Muscle of arm (tissue), 12 donors: ENCODE results near the gene HES1. TPM values are rescaled to one million over a fixed set of nuclear protein-coding genes. Genes with fewer than 3 reads are reported as not detected.
"Not testable (repeated sequence)": the region's sequence is repeated elsewhere in the genome, so short reads cannot be mapped to it uniquely, and the experiment has no call there.

Experiments
- DNase-seq: peaks from one replicate; pipeline ENCODE4 v3.0.0-alpha.2; 2013
- polyA plus RNA-seq, 12 donors: library from polyadenylated mRNA; unstranded; fragments of 120-200 nt; gene quantifications; one replicate each; pipeline ENCODE4 v1.2.1, GENCODE V29; 2013; ENCODE audit not compliant: insufficient read length in 12 of 12

The HES1 gene
- polyA plus RNA-seq, 12 donors: 19.0 to 39.6 (median 27.7) TPM; not detected in 1

DNA sequence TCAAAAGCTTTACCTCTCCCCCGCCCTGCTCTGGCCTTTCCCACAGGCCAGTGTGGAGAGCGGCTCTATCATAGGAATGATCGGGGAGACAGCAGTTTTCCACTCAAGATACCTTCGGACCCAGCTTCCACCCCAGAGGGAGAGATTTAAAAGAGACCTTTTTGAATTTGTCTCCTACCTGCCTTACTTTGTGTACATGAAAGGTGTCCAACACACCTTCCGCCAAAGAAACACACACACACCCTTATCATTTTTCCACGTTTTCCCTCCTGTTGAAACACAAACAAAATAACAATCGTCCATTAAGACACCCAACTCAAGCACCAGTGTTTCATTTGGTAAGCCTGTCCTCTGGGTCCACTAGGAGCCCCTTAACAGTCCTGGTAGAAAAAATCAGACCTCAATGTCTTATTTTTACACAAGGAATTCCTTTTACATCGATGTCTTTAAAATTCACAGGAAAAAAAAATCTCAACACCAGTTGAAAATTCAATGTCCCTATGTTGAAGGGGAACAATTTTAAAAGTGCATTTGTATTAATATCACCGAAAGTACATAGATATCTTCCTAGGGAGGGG lies 4.0 kb downstream of the HES1 start:
- no peak for DNase-seq

DNA sequence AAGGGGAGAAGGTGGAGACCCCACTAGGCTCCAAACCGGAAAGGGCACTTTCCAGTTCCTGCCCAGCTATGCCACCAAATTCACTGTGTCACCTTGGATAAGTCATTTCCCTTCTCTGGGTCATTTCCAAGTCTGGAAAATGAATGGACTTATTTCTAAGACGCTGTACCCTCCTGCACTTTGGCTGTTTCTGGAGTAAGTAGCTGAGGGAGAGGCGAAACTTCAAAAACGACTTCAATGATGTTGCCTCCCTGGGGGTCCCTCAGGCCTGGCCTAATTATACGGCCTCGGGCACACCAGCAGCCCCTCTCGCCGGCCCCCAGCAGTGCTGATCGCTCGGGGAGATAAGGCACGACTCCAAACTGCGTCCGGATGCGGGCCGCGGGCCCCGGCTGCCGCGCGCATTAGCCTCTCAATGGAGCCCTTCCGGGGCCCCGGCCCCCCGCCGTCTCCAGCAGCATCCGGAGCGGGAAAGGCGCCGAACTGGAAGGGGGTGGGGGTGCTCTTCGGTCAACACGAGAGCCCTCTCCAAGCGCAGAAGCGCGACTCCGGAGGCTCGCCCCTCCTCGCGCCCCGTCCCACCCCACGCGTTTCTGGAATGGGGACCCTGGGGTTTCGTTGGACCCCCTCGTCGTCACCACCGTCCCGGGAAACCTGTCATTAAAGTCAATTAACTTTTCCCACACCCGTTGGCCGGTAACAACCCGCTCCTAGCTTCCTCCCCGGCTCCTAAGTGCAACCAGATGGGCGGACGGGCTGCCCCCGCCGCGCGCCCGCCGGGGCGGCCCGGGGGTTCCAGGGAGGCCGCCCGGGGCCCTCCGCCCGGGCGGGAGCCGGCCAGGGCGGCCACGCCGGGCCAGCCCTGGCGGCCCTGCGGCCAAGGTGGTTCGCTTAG lies 4.8 kb downstream of the HES1 start:
- peak; percentile 81 for DNase-seq

DNA sequence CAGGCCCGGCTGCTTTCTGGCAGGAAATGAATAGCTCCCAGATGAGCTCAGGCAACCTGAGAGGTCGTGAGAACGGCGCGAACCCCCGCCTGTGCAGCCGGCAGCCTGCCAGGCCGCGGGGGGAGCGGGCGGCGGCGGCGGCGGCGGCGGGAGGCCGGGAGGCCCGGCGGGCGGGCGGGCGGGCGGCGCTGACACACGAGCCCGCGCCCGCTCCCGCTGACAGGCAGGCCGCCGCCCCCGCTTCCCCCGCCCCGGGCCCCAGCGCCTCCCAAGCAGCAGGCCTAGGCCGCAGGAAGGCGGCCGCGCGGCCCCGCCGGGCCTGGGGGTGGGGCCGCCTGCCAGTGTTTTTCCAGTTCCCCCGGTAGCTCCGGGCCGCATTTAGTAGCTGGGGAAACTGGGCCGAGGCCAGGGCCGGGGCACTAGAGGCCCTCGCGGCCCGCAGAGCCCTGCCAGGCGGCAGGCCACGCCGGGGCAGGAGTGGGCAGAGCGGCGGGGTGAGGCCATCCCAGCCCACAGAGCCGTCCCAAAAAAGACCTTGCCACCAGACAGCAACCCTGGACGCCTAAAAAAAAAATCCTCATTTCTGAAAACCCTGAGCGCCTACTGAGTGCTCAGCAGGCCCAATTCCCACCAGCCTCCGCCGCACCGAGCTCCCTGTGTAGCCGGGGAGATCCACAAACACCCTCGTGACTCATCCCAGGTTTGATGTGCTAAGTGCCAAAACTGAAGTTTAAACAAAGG lies 5.6 kb downstream of the HES1 start:
- peak; percentile 78 for DNase-seq

DNA sequence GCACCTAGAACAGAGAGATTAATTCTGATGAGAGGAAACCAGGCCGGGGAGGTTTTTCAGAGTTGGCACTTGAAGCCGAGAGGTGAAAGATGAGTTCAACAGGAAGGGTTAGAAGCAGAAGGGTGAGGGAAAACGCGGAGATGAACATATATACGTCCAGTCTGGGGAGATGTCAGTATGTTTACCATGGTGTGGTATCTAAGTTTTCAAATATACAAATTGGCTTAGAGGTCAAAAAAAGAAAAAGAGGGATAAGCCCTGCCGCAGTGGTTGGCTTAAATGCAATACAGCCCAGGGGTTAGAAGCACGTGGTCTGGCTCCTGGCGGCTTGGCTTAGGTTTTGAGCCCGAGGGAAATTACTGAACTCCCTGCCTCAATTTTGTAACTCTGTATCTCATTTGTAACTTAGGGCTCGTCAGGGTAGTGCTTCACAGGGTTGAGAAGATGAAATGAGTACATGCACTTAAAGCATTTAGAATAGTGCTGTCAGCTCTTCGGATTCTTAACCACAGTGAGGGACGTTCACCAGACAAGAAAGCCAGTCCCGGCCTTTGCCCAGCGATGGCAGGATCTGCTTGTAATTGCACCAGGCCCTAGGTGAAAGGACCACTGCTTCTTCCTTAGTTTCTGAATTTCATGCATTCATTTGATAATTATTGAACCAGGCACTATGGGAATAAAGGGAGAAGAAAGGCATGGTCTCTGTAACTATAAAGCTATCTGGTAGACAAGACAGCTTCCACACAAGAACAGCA lies 6.4 kb downstream of the HES1 start:
- peak; percentile 57 for DNase-seq

DNA sequence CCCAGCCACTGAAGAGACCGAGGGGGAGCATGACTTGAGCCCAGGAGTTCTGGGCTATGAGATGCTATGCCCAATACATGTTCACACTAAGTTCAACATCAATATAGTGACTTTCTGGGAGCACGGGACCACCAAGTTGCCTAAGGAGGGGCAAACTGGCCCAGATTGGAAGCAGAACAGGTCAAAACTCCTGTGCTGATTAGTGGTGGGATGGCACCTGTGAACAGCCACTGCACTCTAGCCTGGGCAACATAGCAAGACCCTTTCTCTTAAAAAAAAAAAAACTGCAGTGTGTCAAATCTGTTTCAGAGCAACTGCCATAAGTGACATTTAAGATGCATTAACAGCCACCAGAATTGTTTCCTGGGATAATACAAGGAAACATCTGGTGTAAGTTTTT lies 9.8 kb downstream of the HES1 start:
- DNase-seq: no peak

DNA sequence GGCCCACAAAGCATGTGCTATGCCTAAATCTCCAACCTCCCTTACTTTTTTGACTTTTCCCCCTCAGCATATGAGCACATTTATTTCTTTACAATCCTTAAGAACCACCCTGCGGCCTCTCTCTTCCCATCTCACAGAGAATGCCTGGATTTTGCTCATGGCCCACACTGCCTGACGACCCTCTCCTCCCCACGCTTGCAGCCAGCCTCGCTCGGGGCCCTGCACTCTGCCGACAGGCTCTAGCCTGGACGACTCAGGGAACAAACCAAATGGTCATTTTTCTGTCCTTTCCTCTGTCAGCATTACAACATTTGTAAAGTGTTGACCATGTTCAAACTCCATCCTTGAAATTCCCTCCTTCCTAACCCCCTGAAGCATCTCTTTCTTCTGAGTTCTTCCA lies 11.7 kb downstream of the HES1 start:
- DNase-seq: no peak

DNA sequence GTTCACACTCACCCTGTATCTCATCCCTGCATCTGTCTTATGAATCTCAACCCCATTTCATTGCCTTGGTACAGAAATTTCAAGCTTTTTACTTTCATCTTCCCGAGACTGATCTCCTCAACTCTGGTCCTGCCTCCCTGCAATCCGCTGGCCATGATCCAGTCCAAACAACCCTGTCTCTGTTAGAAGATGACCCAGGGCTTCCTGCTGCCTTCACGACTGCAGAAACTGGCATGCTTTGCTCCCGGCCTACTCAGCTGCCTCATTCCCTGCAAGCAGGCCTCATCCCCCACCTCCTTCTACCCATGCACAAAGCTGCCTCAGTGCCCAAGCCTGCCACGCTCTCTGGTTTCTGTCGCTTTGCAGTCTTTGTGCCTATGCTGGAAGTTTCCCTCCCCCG lies 12.4 kb downstream of the HES1 start:
- no peak for DNase-seq

DNA sequence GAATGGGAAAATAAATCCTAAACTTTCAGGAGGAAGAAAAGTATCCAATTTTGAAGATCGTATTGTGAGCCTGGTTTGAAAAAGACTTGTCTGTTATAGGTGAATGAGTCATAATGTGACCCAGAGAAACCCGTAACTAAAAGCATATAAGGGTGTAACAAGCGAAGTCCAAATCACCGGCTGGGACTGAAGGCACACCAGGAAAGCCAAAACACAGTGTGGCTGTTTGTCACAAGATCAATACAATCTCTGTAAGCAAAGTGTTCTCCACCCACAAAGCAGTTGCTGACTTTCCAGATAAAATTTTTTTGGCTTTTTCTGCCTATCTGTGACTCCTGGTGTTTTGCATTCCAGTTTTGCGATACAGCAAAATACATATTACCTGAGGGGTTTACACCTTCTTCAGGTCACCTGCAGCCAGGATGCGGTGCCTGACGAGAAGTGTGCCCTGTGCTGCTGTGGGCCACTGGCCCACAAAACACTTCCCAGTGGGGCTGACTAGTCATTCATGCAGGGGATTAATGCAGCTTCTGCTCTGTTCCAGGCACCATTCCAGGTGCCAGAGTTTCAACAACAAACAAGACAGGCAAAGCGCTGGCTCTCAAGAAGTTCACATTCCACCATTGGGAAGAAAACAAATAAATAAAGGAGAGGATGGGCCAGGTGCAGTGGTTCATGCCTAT lies 14.4 kb downstream of the HES1 start:
- DNase-seq: no peak

DNA sequence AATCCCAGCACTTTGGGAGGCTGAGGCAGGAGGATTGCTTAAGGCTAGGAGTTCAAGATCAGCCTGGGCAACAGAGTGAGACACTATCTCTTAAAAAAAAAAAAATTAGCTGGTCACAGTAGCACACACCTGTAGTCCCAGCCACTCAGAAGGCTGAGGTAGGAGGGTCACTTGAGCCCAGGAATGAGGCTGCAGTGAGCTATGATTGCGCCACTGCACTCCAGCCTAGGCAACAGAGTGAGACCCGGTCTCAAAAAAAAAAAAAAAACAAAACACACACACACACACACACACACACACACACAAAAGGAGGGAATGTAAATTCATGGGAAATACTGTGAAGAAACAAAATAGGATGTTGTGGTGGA lies 15.0 kb downstream of the HES1 start:
- DNase-seq: not testable (repeated sequence)

DNA sequence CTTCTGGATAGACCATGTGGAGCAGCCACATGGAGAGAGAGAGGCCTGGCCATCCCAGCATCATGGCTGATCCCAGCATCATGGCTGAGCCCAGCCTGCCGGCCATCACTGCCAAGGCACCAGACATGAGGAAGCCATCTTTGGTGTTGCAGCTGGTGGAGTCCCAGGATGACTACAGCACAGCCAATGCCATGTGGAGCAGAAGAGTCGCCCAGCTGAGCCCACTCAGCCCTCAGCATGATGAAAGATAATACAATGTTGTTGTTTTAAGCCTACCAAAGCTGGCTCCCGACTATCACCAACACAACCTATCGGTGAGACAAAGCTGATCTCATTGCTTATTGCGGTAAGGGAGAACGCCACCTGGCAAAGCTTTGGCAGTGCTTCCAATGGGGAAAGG lies 18.4 kb downstream of the HES1 start:
- DNase-seq: no peak

DNA sequence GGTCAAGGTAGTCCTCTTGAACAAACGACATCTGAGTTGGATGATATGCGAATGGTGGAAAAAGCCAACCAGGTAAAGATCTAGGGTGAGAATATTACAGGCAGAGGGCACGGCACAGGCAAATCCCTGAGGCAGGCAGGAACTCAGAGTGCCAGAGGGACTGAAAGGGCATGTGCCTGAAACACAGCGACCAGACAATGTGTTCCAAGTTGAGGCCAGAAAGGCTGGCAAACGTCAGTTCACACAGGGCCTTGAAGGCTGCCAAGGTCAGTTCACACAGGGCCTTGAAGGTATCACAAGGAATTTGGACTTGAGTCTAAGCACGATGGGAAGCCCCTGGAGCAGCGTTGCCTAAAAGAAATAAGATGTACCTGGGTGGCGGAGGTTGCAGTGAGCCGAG lies 20.1 kb downstream of the HES1 start:
- no peak for DNase-seq

DNA sequence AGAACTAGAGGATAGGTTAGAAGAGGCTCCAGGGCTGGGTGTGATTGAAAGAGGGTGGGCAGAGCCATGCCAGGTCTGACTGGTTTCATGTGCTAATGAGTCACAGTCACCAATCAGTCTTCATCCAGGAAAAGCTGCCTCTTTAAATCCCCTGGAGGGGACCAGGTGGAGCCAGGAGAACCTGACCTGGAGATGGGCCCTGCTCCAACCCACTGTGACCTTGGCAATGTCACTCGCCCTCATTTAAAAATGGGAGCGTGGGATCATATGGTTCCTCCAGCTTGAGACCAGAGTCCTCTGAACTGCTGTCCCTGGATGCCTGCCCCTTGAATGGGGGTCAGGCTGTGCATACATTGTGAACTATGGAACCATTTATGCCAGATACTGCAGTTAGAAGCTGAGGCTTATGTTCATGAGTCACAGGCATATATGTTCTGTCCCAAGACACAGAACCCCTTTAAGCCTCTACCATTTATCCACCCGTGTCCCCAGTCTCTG lies 23.0 kb downstream of the HES1 start:
- no peak for DNase-seq

DNA sequence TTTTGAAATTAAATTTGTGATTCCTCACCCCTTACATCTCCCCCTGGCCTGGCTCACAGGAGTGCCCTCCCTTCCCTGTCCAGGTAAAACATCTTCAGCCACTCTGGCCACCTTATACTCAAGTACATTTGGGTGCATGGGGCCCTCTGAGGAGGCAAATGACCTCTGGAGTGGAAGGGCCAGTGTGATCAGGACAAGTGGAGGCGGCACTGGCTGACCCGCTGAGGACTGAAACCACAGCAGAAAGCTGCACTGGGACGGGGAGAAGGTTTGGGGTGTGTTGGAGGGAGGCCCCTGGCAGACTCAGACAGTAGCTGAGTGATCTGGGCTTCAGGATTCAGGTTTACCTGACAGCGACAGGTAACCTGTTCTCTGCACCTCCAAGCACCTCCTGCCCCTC lies 24.2 kb downstream of the HES1 start:
- DNase-seq: no peak

DNA sequence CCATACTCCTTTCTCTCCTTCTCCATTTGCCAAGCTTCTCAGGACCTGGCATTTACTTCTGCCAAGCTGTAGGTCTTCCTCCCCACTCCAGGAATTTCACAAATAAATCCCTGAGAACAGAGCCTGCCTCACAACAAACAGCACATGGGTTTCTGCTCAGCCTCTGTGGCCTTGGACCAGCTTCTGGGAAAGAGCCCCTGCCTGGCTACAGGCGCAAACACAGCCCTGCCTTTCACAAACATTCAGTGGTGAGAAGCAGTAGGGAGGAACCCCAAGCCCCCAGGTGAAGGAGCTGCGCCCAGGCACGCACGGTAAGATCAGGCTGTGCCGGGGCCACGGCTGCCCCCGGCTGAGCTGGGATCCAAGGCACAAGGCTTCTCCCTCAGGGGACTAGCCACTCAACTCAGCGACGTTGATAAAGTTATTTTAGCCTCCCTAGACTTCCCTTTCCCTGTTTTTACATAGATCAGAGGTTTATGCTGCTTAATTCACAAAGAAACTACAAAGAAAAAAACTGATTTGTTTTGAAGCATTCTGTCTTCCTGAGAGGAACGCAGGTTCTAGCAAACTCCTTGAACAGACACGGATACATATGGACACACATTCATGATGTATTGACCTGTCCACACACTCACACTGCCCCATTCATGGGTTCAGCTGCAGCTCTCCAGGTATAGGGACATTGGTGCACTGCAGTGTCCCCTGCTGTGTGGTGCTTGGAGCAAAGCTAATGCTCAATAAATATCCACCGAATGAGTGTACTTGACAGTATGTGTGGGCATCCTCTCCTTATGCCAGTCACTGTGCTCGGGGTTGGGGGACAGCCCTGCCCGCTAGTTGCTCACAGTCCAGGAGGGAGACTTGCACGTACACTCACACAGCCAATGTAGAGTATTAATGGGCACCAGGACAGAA lies 25.4 kb downstream of the HES1 start:
- no peak for DNase-seq

DNA sequence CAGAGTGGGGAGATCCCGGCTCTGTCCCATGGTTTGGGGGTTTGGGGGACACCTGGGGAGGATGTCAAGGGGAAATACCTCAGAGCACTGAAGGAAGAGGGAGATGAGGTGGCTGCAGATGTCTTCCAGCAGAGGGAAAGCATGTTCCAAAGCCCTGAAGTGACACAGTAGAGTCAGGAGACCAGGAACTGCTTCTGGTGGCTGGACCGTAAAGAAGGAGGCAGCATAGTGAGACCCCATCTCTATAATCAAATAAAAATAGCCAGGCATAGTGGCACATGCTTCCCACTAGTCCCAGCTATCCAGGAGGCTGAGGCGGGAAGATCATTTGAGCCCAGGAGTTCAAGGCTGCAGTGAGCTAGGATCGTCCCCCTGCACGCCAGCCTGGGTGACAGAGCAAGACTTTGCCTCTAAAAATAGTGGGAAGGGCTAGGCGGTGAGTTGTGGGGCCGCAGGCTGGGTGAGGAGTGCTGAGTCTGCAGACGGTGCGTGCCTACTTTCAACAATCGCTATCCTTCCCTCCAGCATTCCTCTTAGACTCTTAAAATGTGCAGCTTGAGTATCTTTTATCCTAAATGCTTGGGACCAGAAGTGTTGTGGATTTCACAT lies 26.2 kb downstream of the HES1 start:
- DNase-seq: no peak

DNA sequence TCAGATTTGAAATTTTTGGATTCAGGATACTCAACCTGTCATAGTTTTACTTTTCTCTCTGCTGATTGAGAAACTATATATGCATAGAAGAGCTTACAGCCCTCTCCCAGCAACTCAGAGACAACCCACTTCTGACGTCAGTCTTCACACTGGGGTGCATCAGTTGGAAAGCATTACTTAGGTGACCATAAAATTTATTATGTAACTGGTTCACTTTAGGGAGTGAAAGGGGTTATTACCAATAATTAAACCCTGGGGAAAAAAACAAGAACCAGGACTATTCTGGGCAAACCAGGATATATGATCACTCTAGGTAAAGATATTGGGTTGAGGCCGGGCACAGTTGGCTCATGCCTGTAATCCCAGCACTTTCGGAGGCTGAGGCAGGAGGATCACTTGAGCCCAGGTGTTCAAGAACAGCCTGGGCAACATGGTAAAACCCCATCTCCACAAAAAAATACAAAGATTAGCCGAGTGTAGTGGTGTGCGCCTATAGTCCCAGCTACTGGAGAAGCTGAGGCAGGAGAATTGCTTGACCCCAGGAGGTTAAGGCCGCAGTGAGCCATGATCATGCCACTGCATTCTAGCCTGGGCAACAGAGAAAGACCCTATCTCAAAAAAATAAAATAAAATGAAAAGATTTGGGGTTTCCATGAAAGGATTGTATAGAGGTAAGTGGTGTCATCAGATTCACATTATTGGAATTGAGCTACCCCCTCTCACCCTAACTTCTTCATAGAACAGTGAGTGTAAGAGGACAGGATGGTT lies 27.1 kb downstream of the HES1 start:
- no peak for DNase-seq

DNA sequence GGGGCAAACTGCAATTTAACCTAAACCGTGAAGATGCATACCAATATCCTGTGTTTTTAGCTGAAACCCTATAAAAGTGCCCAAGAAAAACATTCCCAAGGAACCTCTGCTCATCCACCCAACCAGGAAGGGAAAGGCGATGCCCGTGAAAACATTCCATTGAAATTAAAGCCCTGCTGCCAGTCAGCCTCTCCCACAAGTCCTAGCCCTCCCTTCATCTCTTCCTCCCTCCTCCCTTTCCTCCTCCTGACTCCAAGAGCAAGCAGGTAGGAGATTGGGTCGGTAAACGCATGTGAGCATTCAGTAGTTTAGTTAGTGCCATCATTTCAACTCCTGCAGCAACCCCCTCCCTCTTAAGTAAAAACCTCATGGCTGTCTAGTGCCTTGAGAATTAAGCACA lies 27.7 kb downstream of the HES1 start:
- no peak for DNase-seq

DNA sequence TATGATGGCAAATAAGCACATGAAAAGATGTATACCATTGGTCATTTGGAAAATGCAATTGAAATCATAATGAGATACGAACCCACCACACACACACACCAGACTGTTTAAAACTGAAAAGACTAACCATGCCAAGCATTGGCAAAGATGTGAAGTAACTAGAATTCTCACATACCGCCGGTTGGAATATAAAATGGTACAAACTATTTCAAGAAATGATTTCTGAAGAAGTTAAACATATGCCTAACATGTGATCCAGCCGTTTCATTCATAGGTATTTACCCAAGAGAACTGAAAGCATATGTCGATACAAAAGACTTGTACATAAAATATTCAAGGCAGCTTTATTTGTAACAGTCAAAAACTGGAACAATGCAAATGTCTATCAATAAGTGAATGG lies 28.9 kb downstream of the HES1 start:
- DNase-seq: no peak
